ENCODE results near the gene STRN3.

Gene STRN3

GRCh38 chr14:30994681-30995620, 31.2 kb downstream of the STRN3 start:
- Histone ChIP-seq H3K27me3 (replicated peaks) (no peaks in the 10 kb centered on the region), H3K27ac (peak overlapping the region; percentile 7), H3K36me3 (replicated peaks) (no peaks in the 10 kb centered on the region), H3K4me3 (ENCODE audit: low read depth, low read length) (no peak overlapping the region)
- TF ChIP-seq CTCF (IDR thresholded peaks at IDR 0.05; ENCODE audit: low read depth, low read length, missing control alignments), result no peak
- no peak for DNase-seq
- in situ Hi-C loops (cut with HindIII; ENCODE audit: low pct_ligation_motif_present, low sequenced_read_pairs), result no loop called here

- no peaks in the 10 kb centered on the region for H3K36me3 ChIP-seq (replicated peaks)
- no peaks in the 10 kb centered on the region for H3K27me3 ChIP-seq (replicated peaks)
- no peak for DNase-seq
- H3K27ac ChIP-seq, result no peak overlapping the region
- no peak overlapping the region for H3K4me3 ChIP-seq (ENCODE audit: low read depth, low read length)
- no peak for TF ChIP-seq CTCF (IDR thresholded peaks at IDR 0.05; ENCODE audit: low read depth, low read length, missing control alignments)
- in situ Hi-C loops (cut with HindIII; ENCODE audit: low pct_ligation_motif_present, low sequenced_read_pairs), result no loop called here
Observed at GRCh38 chr14:30993071-30993470, 33.1 kb downstream of the STRN3 start.

- Histone ChIP-seq H3K4me3 (ENCODE audit: low read depth, low read length) (no peak overlapping the region), H3K36me3 (replicated peaks) (no peaks in the 10 kb centered on the region), H3K27ac (no peak overlapping the region), H3K27me3 (replicated peaks) (no peaks in the 10 kb centered on the region)
- no peak for DNase-seq
- in situ Hi-C loops (cut with HindIII; ENCODE audit: low pct_ligation_motif_present, low sequenced_read_pairs), result no loop called here
- no peak for TF ChIP-seq CTCF (IDR thresholded peaks at IDR 0.05; ENCODE audit: low read depth, low read length, missing control alignments)
Observed at GRCh38 chr14:30991408-30991807, 34.8 kb downstream of the STRN3 start.

- no peak for DNase-seq
- Histone ChIP-seq H3K36me3 (replicated peaks) (no peaks in the 10 kb centered on the region), H3K27me3 (replicated peaks) (no peaks in the 10 kb centered on the region), H3K27ac (no peak overlapping the region), H3K4me3 (ENCODE audit: low read depth, low read length) (no peak overlapping the region)
- no peak for TF ChIP-seq CTCF (IDR thresholded peaks at IDR 0.05; ENCODE audit: low read depth, low read length, missing control alignments)
- in situ Hi-C loops (cut with HindIII; ENCODE audit: low pct_ligation_motif_present, low sequenced_read_pairs), result no loop called here
Observed at GRCh38 chr14:30990770-30991169, 35.4 kb downstream of the STRN3 start.

GRCh38 chr14:30988509-30988908, 37.7 kb downstream of the STRN3 start:
- no peak overlapping the region for H3K27ac ChIP-seq
- in situ Hi-C loops (cut with HindIII; ENCODE audit: low pct_ligation_motif_present, low sequenced_read_pairs), result no loop called here
- no peaks in the 10 kb centered on the region for H3K36me3 ChIP-seq (replicated peaks)
- no peaks in the 10 kb centered on the region for H3K27me3 ChIP-seq (replicated peaks)
- no peak for DNase-seq
- H3K4me3 ChIP-seq (ENCODE audit: low read depth, low read length), result no peak overlapping the region
- no peak for TF ChIP-seq CTCF (IDR thresholded peaks at IDR 0.05; ENCODE audit: low read depth, low read length, missing control alignments)
